ENCODE measurements around the gene OR2W3.

OR2W3 gene

GRCh38 chr1:247914941-247915662 is 19.7 kb downstream of the OR2W3 start:
- Histone ChIP-seq H3K14ac (ENCODE audit: low read length) (no peak overlapping the region), H4K91ac (ENCODE audit: low read depth, low read length) (no peak overlapping the region), H2BK12ac (ENCODE audit: low read length) (no peak overlapping the region), H3K9ac (ENCODE audit: low read length) (no peak overlapping the region), H2AFZ (ENCODE audit: insufficient read depth, low read length, poor library complexity) (no peak overlapping the region), H3K36me3 (ENCODE audit: control insufficient read depth in 1 of 2, insufficient read depth in 2 of 2, low read length in 2 of 2) (no peaks in the 10 kb centered on the region), H2BK5ac (ENCODE audit: low read depth, low read length, poor library complexity) (no peak overlapping the region), H3K4me2 (ENCODE audit: low read length) (no peak overlapping the region), H4K12ac (ENCODE audit: low read depth, low read length) (no peak overlapping the region), H2AK5ac (ENCODE audit: low read length) (no peak overlapping the region), H3K4me1 (ENCODE audit: control insufficient read depth in 1 of 2, insufficient read depth in 2 of 2, low read length in 2 of 2) (no peaks in the 10 kb centered on the region), H2BK120ac (ENCODE audit: insufficient read depth, low read length, poor library complexity) (no peak overlapping the region), H3K4me3 (ENCODE audit: low read depth, low read length) (no peak overlapping the region), H3K79me1 (ENCODE audit: low read length) (no peaks in the 10 kb centered on the region), H3K27me3 (ENCODE audit: insufficient read depth, low read length) (no peaks in the 10 kb centered on the region), H4K8ac (ENCODE audit: low read depth, low read length) (no peak overlapping the region), H3K18ac (ENCODE audit: low read length) (no peak overlapping the region), H3K4ac (ENCODE audit: low read depth, low read length) (no peak overlapping the region), H3K23ac (ENCODE audit: low read length) (no peak overlapping the region), H3K79me2 (ENCODE audit: control insufficient read depth, insufficient read depth, low read length, poor library complexity) (no peaks in the 10 kb centered on the region), H3K27ac (ENCODE audit: low read depth, low read length) (no peak overlapping the region), H3K9me3 (ENCODE audit: insufficient read depth, low read depth, low read length) (no peaks in the 10 kb centered on the region)
- no CpG with 5 or more reads among the region's 4 CpGs for WGBS (ENCODE audit: extremely low coverage, insufficient coverage, insufficient read length)
- DNase-seq, result no peak

GRCh38 chr1:247919952-247920351 is 24.6 kb downstream of the OR2W3 start, which contains the start of gene OR2T8:
TSS of gene OR2T8 (plus strand) at chr1:247920252. CDS start at chr1:247921018, 766 bp downstream.
- WGBS (ENCODE audit: extremely low coverage, insufficient coverage, insufficient read length), result no CpG with 5 or more reads among the region's 2 CpGs

GRCh38 chr1:247923941-247924340 is 28.6 kb downstream of the OR2W3 start:
- H3K79me1 ChIP-seq (ENCODE audit: low read length), result no peaks in the 10 kb centered on the region
- no peak overlapping the region for H4K12ac ChIP-seq (ENCODE audit: low read depth, low read length)
- H4K8ac ChIP-seq (ENCODE audit: low read depth, low read length), result no peak overlapping the region
- H2BK12ac ChIP-seq (ENCODE audit: low read length), result no peak overlapping the region
- no peaks in the 10 kb centered on the region for H3K9me3 ChIP-seq (ENCODE audit: insufficient read depth, low read depth, low read length)
- no peak overlapping the region for H3K4ac ChIP-seq (ENCODE audit: low read depth, low read length)
- H2AK5ac ChIP-seq (ENCODE audit: low read length), result no peak overlapping the region
- H3K27ac ChIP-seq (ENCODE audit: low read depth, low read length), result no peak overlapping the region
- H3K9ac ChIP-seq (ENCODE audit: low read length), result no peak overlapping the region
- no peak overlapping the region for H3K18ac ChIP-seq (ENCODE audit: low read length)
- H3K36me3 ChIP-seq (ENCODE audit: control insufficient read depth in 1 of 2, insufficient read depth in 2 of 2, low read length in 2 of 2), result no peaks in the 10 kb centered on the region
- no peak overlapping the region for H2AFZ ChIP-seq (ENCODE audit: insufficient read depth, low read length, poor library complexity)
- H3K4me3 ChIP-seq (ENCODE audit: low read depth, low read length), result no peak overlapping the region
- no peaks in the 10 kb centered on the region for H3K4me1 ChIP-seq (ENCODE audit: control insufficient read depth in 1 of 2, insufficient read depth in 2 of 2, low read length in 2 of 2)
- no peak overlapping the region for H3K14ac ChIP-seq (ENCODE audit: low read length)
- H3K23ac ChIP-seq (ENCODE audit: low read length), result no peak overlapping the region
- no peak overlapping the region for H2BK5ac ChIP-seq (ENCODE audit: low read depth, low read length, poor library complexity)
- no peaks in the 10 kb centered on the region for H3K79me2 ChIP-seq (ENCODE audit: control insufficient read depth, insufficient read depth, low read length, poor library complexity)
- no peak overlapping the region for H2BK120ac ChIP-seq (ENCODE audit: insufficient read depth, low read length, poor library complexity)
- no CpG with 5 or more reads among the region's 3 CpGs for WGBS (ENCODE audit: extremely low coverage, insufficient coverage, insufficient read length)
- no peak for DNase-seq
- H3K27me3 ChIP-seq (ENCODE audit: insufficient read depth, low read length), result no peaks in the 10 kb centered on the region
- H4K91ac ChIP-seq (ENCODE audit: low read depth, low read length), result no peak overlapping the region
- no peak overlapping the region for H3K4me2 ChIP-seq (ENCODE audit: low read length)

More at GRCh38 chr1:247919952-247920351, 24.6 kb downstream of the OR2W3 start, which contains the start of gene OR2T8:
- no peak within 1 kb of the TSS for H4K91ac ChIP-seq (ENCODE audit: low read depth, low read length)
- no peaks in the 10 kb centered on the region for H3K79me2 ChIP-seq (ENCODE audit: control insufficient read depth, insufficient read depth, low read length, poor library complexity)
- H4K8ac ChIP-seq (ENCODE audit: low read depth, low read length), result no peak within 1 kb of the TSS
- H4K12ac ChIP-seq (ENCODE audit: low read depth, low read length), result no peak within 1 kb of the TSS
- H3K4me2 ChIP-seq (ENCODE audit: low read length), result no peak within 1 kb of the TSS
- no peak within 1 kb of the TSS for H3K9ac ChIP-seq (ENCODE audit: low read length)
- H2AK5ac ChIP-seq (ENCODE audit: low read length), result no peak within 1 kb of the TSS
- no peak for DNase-seq
- no peak within 1 kb of the TSS for H2BK5ac ChIP-seq (ENCODE audit: low read depth, low read length, poor library complexity)
- no peak within 1 kb of the TSS for H3K18ac ChIP-seq (ENCODE audit: low read length)
- no peaks in the 10 kb centered on the region for H3K27me3 ChIP-seq (ENCODE audit: insufficient read depth, low read length)
- no peak within 1 kb of the TSS for H3K4ac ChIP-seq (ENCODE audit: low read depth, low read length)
- H3K79me1 ChIP-seq (ENCODE audit: low read length), result no peaks in the 10 kb centered on the region
- no peaks in the 10 kb centered on the region for H3K4me1 ChIP-seq (ENCODE audit: control insufficient read depth in 1 of 2, insufficient read depth in 2 of 2, low read length in 2 of 2)
- no peaks in the 10 kb centered on the region for H3K36me3 ChIP-seq (ENCODE audit: control insufficient read depth in 1 of 2, insufficient read depth in 2 of 2, low read length in 2 of 2)
- no peak within 1 kb of the TSS for H3K4me3 ChIP-seq (ENCODE audit: low read depth, low read length)
- H2AFZ ChIP-seq (ENCODE audit: insufficient read depth, low read length, poor library complexity), result no peak within 1 kb of the TSS
- H3K23ac ChIP-seq (ENCODE audit: low read length), result no peak within 1 kb of the TSS
- H2BK120ac ChIP-seq (ENCODE audit: insufficient read depth, low read length, poor library complexity), result no peak within 1 kb of the TSS
- no peak within 1 kb of the TSS for H3K27ac ChIP-seq (ENCODE audit: low read depth, low read length)
- no peaks in the 10 kb centered on the region for H3K9me3 ChIP-seq (ENCODE audit: insufficient read depth, low read depth, low read length)
- no peak within 1 kb of the TSS for H2BK12ac ChIP-seq (ENCODE audit: low read length)
- H3K14ac ChIP-seq (ENCODE audit: low read length), result no peak within 1 kb of the TSS

GRCh38 chr1:247924868-247925267 is 29.5 kb downstream of the OR2W3 start, which contains the start of gene OR2AJ1:
TSS of gene OR2AJ1 (plus strand) at chr1:247924889. CDS start at chr1:247933769, 8,880 bp downstream.
- no peak within 1 kb of the TSS for H2BK5ac ChIP-seq (ENCODE audit: low read depth, low read length, poor library complexity)
- H3K79me2 ChIP-seq (ENCODE audit: control insufficient read depth, insufficient read depth, low read length, poor library complexity), result no peaks in the 10 kb centered on the region
- no peak within 1 kb of the TSS for H3K14ac ChIP-seq (ENCODE audit: low read length)
- H2BK120ac ChIP-seq (ENCODE audit: insufficient read depth, low read length, poor library complexity), result no peak within 1 kb of the TSS
- H3K9ac ChIP-seq (ENCODE audit: low read length), result no peak within 1 kb of the TSS
- H3K4me3 ChIP-seq (ENCODE audit: low read depth, low read length), result peak within 1 kb of the TSS; percentile 13
- no peak within 1 kb of the TSS for H3K27ac ChIP-seq (ENCODE audit: low read depth, low read length)
- H2AK5ac ChIP-seq (ENCODE audit: low read length), result no peak within 1 kb of the TSS
- no peak within 1 kb of the TSS for H3K4ac ChIP-seq (ENCODE audit: low read depth, low read length)
- no peak within 1 kb of the TSS for H4K12ac ChIP-seq (ENCODE audit: low read depth, low read length)
- no peaks in the 10 kb centered on the region for H3K36me3 ChIP-seq (ENCODE audit: control insufficient read depth in 1 of 2, insufficient read depth in 2 of 2, low read length in 2 of 2)
- no peak within 1 kb of the TSS for H4K91ac ChIP-seq (ENCODE audit: low read depth, low read length)
- DNase-seq, result no peak
- no peaks in the 10 kb centered on the region for H3K4me1 ChIP-seq (ENCODE audit: control insufficient read depth in 1 of 2, insufficient read depth in 2 of 2, low read length in 2 of 2)
- no peak within 1 kb of the TSS for H3K23ac ChIP-seq (ENCODE audit: low read length)
- H3K4me2 ChIP-seq (ENCODE audit: low read length), result no peak within 1 kb of the TSS
- WGBS (ENCODE audit: extremely low coverage, insufficient coverage, insufficient read length), result no CpG with 5 or more reads among the region's 9 CpGs
- no peak within 1 kb of the TSS for H2BK12ac ChIP-seq (ENCODE audit: low read length)
- no peak within 1 kb of the TSS for H4K8ac ChIP-seq (ENCODE audit: low read depth, low read length)
- H3K9me3 ChIP-seq (ENCODE audit: insufficient read depth, low read depth, low read length), result no peaks in the 10 kb centered on the region
- H3K18ac ChIP-seq (ENCODE audit: low read length), result no peak within 1 kb of the TSS
- no peak within 1 kb of the TSS for H2AFZ ChIP-seq (ENCODE audit: insufficient read depth, low read length, poor library complexity)
- H3K27me3 ChIP-seq (ENCODE audit: insufficient read depth, low read length), result no peaks in the 10 kb centered on the region
- H3K79me1 ChIP-seq (ENCODE audit: low read length), result no peaks in the 10 kb centered on the region
